ENCODE results near the gene ADCYAP1.

ADCYAP1 gene

DNA sequence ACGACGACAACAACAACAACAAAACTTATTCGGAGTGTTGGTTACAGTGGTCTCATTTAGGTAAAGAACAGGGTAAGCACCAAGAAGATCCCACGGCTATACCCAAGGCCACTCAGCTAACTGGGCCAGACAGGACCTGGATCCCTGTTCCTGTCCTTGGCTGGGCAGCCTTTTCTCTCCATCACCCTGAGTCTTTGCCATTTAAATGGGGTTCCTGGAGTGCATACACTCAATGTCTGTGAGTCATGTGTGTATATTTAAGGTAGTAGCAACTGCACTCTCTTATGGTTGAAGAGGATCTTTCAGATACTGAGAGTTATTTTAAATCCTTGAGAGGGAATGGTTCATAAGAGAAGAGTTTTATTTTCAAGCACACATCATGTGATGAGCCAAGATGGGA, 35.3 kb downstream of the ADCYAP1 start:
- no peaks in the 10 kb centered on the region for H4K20me1 ChIP-seq (ENCODE audit: control insufficient read depth, insufficient read depth, low read depth, low read length)
- H3K79me2 ChIP-seq (ENCODE audit: control insufficient read depth, low read length): no peaks in the 10 kb centered on the region
- H3K9me2 ChIP-seq (replicated peaks; ENCODE audit: control insufficient read depth, low read length): no peaks in the 10 kb centered on the region
- H3K27me3 ChIP-seq (ENCODE audit: control insufficient read depth, low read length): no peaks in the 10 kb centered on the region
- no peak overlapping the region for H3K27ac ChIP-seq (ENCODE audit: low read depth, low read length)
- H3K4me3 ChIP-seq (ENCODE audit: low read length): no peak overlapping the region
- TF ChIP-seq, protein P1, sequence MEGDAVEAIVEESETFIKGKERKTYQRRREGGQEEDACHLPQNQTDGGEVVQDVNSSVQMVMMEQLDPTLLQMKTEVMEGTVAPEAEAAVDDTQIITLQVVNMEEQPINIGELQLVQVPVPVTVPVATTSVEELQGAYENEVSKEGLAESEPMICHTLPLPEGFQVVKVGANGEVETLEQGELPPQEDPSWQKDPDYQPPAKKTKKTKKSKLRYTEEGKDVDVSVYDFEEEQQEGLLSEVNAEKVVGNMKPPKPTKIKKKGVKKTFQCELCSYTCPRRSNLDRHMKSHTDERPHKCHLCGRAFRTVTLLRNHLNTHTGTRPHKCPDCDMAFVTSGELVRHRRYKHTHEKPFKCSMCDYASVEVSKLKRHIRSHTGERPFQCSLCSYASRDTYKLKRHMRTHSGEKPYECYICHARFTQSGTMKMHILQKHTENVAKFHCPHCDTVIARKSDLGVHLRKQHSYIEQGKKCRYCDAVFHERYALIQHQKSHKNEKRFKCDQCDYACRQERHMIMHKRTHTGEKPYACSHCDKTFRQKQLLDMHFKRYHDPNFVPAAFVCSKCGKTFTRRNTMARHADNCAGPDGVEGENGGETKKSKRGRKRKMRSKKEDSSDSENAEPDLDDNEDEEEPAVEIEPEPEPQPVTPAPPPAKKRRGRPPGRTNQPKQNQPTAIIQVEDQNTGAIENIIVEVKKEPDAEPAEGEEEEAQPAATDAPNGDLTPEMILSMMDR (IDR thresholded peaks at IDR 0.05; ENCODE audit: low read depth, low read length, poor library complexity, severe bottlenecking): no peak
- TF ChIP-seq EZH2phosphoT487 (IDR thresholded peaks at IDR 0.05; ENCODE audit: borderline replicate concordance, low read length): no peak
- H3F3A ChIP-seq (ENCODE audit: control insufficient read depth, insufficient read depth): no peaks in the 10 kb centered on the region
- H3K4me1 ChIP-seq (ENCODE audit: control insufficient read depth, low read length): no peaks in the 10 kb centered on the region
- no peak overlapping the region for H3K4me2 ChIP-seq (ENCODE audit: low read length)
- H3K36me3 ChIP-seq (ENCODE audit: control insufficient read depth, low read length): no peaks in the 10 kb centered on the region
- no peaks in the 10 kb centered on the region for H3K9me3 ChIP-seq (ENCODE audit: control insufficient read depth, insufficient read depth, low read length)

DNA sequence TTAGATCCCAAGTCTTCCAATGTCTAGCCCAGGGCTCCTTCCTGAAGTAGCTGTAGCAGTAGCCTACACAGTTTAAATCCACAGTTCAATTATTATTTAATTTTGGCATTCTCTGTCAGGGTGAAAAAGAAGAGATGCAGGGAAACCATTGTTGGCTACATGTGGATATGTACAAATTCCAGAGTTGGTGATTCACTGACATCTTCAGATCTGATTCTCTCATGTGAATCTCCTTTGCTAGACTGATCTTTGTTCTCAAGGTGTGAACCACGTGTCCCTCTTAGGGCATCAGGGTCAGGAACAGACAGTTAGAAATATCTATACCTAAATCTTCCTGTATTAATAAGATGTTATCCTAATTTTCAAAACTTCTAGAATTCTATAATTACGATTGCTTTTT, 36.7 kb downstream of the ADCYAP1 start:
- Histone ChIP-seq H4K20me1 (ENCODE audit: control insufficient read depth, insufficient read depth, low read depth, low read length) (no peaks in the 10 kb centered on the region), H3K4me3 (ENCODE audit: low read length) (no peak overlapping the region), H3F3A (ENCODE audit: control insufficient read depth, insufficient read depth) (no peaks in the 10 kb centered on the region), H3K9me3 (ENCODE audit: control insufficient read depth, insufficient read depth, low read length) (no peaks in the 10 kb centered on the region), H3K27me3 (ENCODE audit: control insufficient read depth, low read length) (no peaks in the 10 kb centered on the region), H3K27ac (ENCODE audit: low read depth, low read length) (no peak overlapping the region), H3K4me1 (ENCODE audit: control insufficient read depth, low read length) (no peaks in the 10 kb centered on the region), H3K79me2 (ENCODE audit: control insufficient read depth, low read length) (no peaks in the 10 kb centered on the region), H3K4me2 (ENCODE audit: low read length) (no peak overlapping the region), H3K9me2 (replicated peaks; ENCODE audit: control insufficient read depth, low read length) (no peaks in the 10 kb centered on the region), H3K36me3 (ENCODE audit: control insufficient read depth, low read length) (no peaks in the 10 kb centered on the region)
- TF ChIP-seq, protein P1 (IDR thresholded peaks at IDR 0.05; ENCODE audit: low read depth, low read length, poor library complexity, severe bottlenecking): no peak
- no peak for TF ChIP-seq EZH2phosphoT487 (IDR thresholded peaks at IDR 0.05; ENCODE audit: borderline replicate concordance, low read length)

DNA sequence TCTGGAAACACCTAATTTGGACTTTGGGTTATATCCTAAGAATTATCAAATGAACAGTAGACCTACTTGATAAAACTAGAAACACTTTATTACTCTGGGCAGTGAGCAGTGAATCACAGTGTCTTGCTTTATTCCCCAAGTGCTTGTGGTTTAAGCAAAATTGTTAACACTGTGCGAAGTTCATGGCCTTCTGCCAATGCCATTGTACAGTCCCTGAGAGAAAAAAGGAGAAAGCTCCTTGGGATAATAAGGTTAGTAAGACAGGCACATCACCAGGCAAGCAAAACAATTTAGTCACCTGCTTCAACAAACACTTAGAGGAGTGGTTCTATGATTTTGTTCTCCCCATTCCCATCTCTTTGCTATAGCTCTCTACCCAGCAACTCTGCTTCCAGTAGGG, 39.8 kb downstream of the ADCYAP1 start:
- no peak overlapping the region for H3K4me2 ChIP-seq (ENCODE audit: low read length)
- no peak overlapping the region for H3K27ac ChIP-seq (ENCODE audit: low read depth, low read length)
- no peaks in the 10 kb centered on the region for H3K9me3 ChIP-seq (ENCODE audit: control insufficient read depth, insufficient read depth, low read length)
- H3K4me1 ChIP-seq (ENCODE audit: control insufficient read depth, low read length): no peaks in the 10 kb centered on the region
- H3K36me3 ChIP-seq (ENCODE audit: control insufficient read depth, low read length): no peaks in the 10 kb centered on the region
- no peaks in the 10 kb centered on the region for H3K79me2 ChIP-seq (ENCODE audit: control insufficient read depth, low read length)
- H4K20me1 ChIP-seq (ENCODE audit: control insufficient read depth, insufficient read depth, low read depth, low read length): no peaks in the 10 kb centered on the region
- H3K27me3 ChIP-seq (ENCODE audit: control insufficient read depth, low read length): no peaks in the 10 kb centered on the region
- TF ChIP-seq, protein P1 (IDR thresholded peaks at IDR 0.05; ENCODE audit: low read depth, low read length, poor library complexity, severe bottlenecking): no peak
- TF ChIP-seq EZH2phosphoT487 (IDR thresholded peaks at IDR 0.05; ENCODE audit: borderline replicate concordance, low read length): no peak
- H3F3A ChIP-seq (ENCODE audit: control insufficient read depth, insufficient read depth): no peaks in the 10 kb centered on the region
- no peak overlapping the region for H3K4me3 ChIP-seq (ENCODE audit: low read length)
- H3K9me2 ChIP-seq (replicated peaks; ENCODE audit: control insufficient read depth, low read length): no peaks in the 10 kb centered on the region
